H9 (cell line): Measurements from ENCODE around the gene ELMO2. TPM values are rescaled to one million over a fixed set of nuclear protein-coding genes. Genes with fewer than 3 reads are reported as not detected.

ENCODE experiments used
- DNase-seq: peaks from one replicate; pipeline ENCODE4 v3.0.0-alpha.2; 2017
- H2AFZ ChIP-seq: one replicate; pipeline ENCODE4 v1.6.1; 2013; ENCODE audit warnings: mild to moderate bottlenecking, low read length, control low read depth, moderate library complexity
- H2AK5ac ChIP-seq: 2 replicates; pipeline ENCODE4 v1.6.1; 2013; ENCODE audit warnings: low read length, control low read depth, mixed read lengths; ENCODE audit not compliant: insufficient read length
- H2BK120ac ChIP-seq: one replicate; pipeline ENCODE4 v1.6.1; 2013; ENCODE audit warnings: low read depth, mild to moderate bottlenecking, low read length, control low read depth, inconsistent platforms; ENCODE audit not compliant: poor library complexity, severe bottlenecking
- H2BK12ac ChIP-seq: 2 replicates; pipeline ENCODE4 v1.6.1; 2013; ENCODE audit warnings: low read length, control low read depth, mixed read lengths, low read depth; ENCODE audit not compliant: insufficient read length
- H2BK15ac ChIP-seq: 2 replicates; pipeline ENCODE4 v1.6.1; 2013; ENCODE audit warnings: low read depth, low read length, control low read depth
- H2BK20ac ChIP-seq: one replicate; pipeline ENCODE4 v1.6.1; 2013; ENCODE audit warnings: low read depth, mild to moderate bottlenecking, low read length, control low read depth, inconsistent platforms; ENCODE audit not compliant: poor library complexity, severe bottlenecking
- H2BK5ac ChIP-seq: 2 replicates; pipeline ENCODE4 v1.6.1; 2013; ENCODE audit warnings: low read length, control low read depth, mixed read lengths; ENCODE audit not compliant: insufficient read length
- H3K14ac ChIP-seq: 2 replicates; pipeline ENCODE4 v1.6.1; 2013; ENCODE audit warnings: low read length, control low read depth; ENCODE audit not compliant: insufficient read depth
- H3K18ac ChIP-seq: 2 replicates; pipeline ENCODE4 v1.6.1; 2013; ENCODE audit warnings: low read depth, mild to moderate bottlenecking, mixed read lengths, low read length, control low read depth; ENCODE audit not compliant: insufficient read length
- H3K23ac ChIP-seq: 2 replicates; pipeline ENCODE4 v1.6.1; 2013; ENCODE audit warnings: low read length, control low read depth, mixed read lengths, low read depth; ENCODE audit not compliant: insufficient read length
- H3K23me2 ChIP-seq: 2 replicates; pipeline ENCODE4 v1.6.1; 2013; ENCODE audit warnings: low read depth, mild to moderate bottlenecking, mixed read lengths, low read length, control low read depth; ENCODE audit not compliant: insufficient read length, poor library complexity, severe bottlenecking
- H3K27ac ChIP-seq: 2 replicates; pipeline ENCODE4 v1.5.1; 2013; ENCODE audit warnings: low read length, control low read depth, mixed read lengths, low read depth; ENCODE audit not compliant: insufficient read length
- H3K27me3 ChIP-seq: 2 replicates; pipeline ENCODE4 v1.6.1; 2013; ENCODE audit warnings: low read length, control low read depth, inconsistent platforms; ENCODE audit not compliant: insufficient read depth
- H3K4ac ChIP-seq: 2 replicates; pipeline ENCODE4 v1.6.1; 2013; ENCODE audit warnings: low read depth, mild to moderate bottlenecking, control low read depth, inconsistent platforms, low read length, moderate library complexity
- H3K4me1 ChIP-seq: 2 replicates; pipeline ENCODE4 v1.6.1; 2013; ENCODE audit warnings: low read length, control low read depth, inconsistent platforms; ENCODE audit not compliant: insufficient read depth
- H3K4me2 ChIP-seq: 2 replicates; pipeline ENCODE4 v1.6.1; 2013; ENCODE audit warnings: low read length, control low read depth, mixed read lengths; ENCODE audit not compliant: insufficient read length, insufficient read depth
- H3K56ac ChIP-seq: 2 replicates; pipeline ENCODE4 v1.6.1; 2013; ENCODE audit warnings: low read depth, mild to moderate bottlenecking, mixed read lengths, low read length, control low read depth; ENCODE audit not compliant: insufficient read length
- H3K79me1 ChIP-seq: 2 replicates; pipeline ENCODE4 v1.6.1; 2013; ENCODE audit warnings: low read depth, mild to moderate bottlenecking, moderate library complexity, low read length, control low read depth, inconsistent platforms; ENCODE audit not compliant: insufficient read depth, poor library complexity, severe bottlenecking
- H3K79me2 ChIP-seq: 2 replicates; pipeline ENCODE4 v1.6.1; 2013; ENCODE audit warnings: low read length, control low read depth, inconsistent platforms; ENCODE audit not compliant: insufficient read depth
- H3K9ac ChIP-seq: 2 replicates; pipeline ENCODE4 v1.6.1; 2013; ENCODE audit warnings: low read length, control low read depth, mixed read lengths; ENCODE audit not compliant: insufficient read length; ENCODE audit errors: extremely low read depth
- H3K9me3 ChIP-seq: one replicate; pipeline ENCODE4 v1.6.1; 2013; ENCODE audit warnings: low read depth, low read length, inconsistent platforms; ENCODE audit not compliant: control insufficient read depth
- H3T11ph ChIP-seq: one replicate; pipeline ENCODE4 v1.6.1; 2013; ENCODE audit warnings: mild to moderate bottlenecking, low read length, control low read depth, inconsistent platforms
- H4K20me1 ChIP-seq: one replicate; pipeline ENCODE4 v1.6.1; 2013; ENCODE audit not compliant: control insufficient read depth, insufficient read length, insufficient read depth
- H4K5ac ChIP-seq: 2 replicates; pipeline ENCODE4 v1.6.1; 2013; ENCODE audit warnings: low read depth, mild to moderate bottlenecking, mixed read lengths, low read length, control low read depth; ENCODE audit not compliant: insufficient read length
- H4K8ac ChIP-seq: replicated peaks from 2 replicates; pipeline ENCODE4 v1.6.1; 2013; ENCODE audit warnings: low read length, control low read depth, mixed read lengths, low read depth; ENCODE audit not compliant: insufficient read length
- H4K91ac ChIP-seq: 2 replicates; pipeline ENCODE4 v1.6.1; 2013; ENCODE audit warnings: low read depth, mild to moderate bottlenecking, moderate library complexity, mixed read lengths, low read length, control low read depth; ENCODE audit not compliant: insufficient read length
- H3K27ac Mint-ChIP-seq, 3 experiments: 2 replicates in 2 of 3; 3 replicates in 1 of 3; pipeline ENCODE4 v1.8.0; 2020 to 2021; ENCODE audit warnings: mixed read lengths in 3 of 3, mild to moderate bottlenecking in 1 of 3, moderate library complexity in 1 of 3
- H3K27me3 Mint-ChIP-seq: 2 replicates; pipeline ENCODE4 v1.8.0; 2021; ENCODE audit warnings: low read depth, mild to moderate bottlenecking, moderate library complexity, mixed read lengths
- H3K36me3 Mint-ChIP-seq, 3 experiments: 2 replicates in 2 of 3; 3 replicates in 1 of 3; pipeline ENCODE4 v1.8.0; 2020 to 2021; ENCODE audit warnings: low read depth in 3 of 3, mixed read lengths in 3 of 3; ENCODE audit not compliant: insufficient read depth in 1 of 3
- H3K4me1 Mint-ChIP-seq, 2 experiments: 2 replicates each; pipeline ENCODE4 v1.8.0; 2020; ENCODE audit warnings: mixed read lengths in 2 of 2
- H3K4me3 Mint-ChIP-seq, 2 experiments: 2 replicates in 1 of 2; 3 replicates in 1 of 2; pipeline ENCODE4 v1.8.0; 2020 to 2021; ENCODE audit warnings: mild to moderate bottlenecking in 2 of 2, mixed read lengths in 2 of 2, moderate library complexity in 1 of 2
- H3K9me3 Mint-ChIP-seq, 2 experiments: 2 replicates in 1 of 2; 3 replicates in 1 of 2; pipeline ENCODE4 v1.8.0; 2020; ENCODE audit warnings: mild to moderate bottlenecking in 2 of 2, mixed read lengths in 2 of 2, moderate library complexity in 1 of 2
- CTCF ChIP-seq: fragments of 200-600 bp; sonication (generic); conservative IDR thresholded peaks from 3 replicates; pipeline ENCODE4 v1.8.0; 2021; ENCODE audit warnings: antibody characterized with exemption, mild to moderate bottlenecking
- WGBS: extraction: QIAGEN DNeasy Blood & Tissue Kit; methylation state at CpG from one replicate; pipeline ENCODE4 v1.1.7; 2013; ENCODE audit warnings: missing lambda C conversion rate, low lambda C conversion rate, mixed read lengths; ENCODE audit not compliant: insufficient read length; ENCODE audit errors: extremely low coverage; 5-methylcytosine and 5-hydroxymethylcytosine counted together
- total RNA-seq: library from RNA; stranded (reverse); gene quantifications from 2 replicates; pipeline ENCODE4 v1.2.1, GENCODE V29; 2021

ELMO2 gene
- total RNA-seq, 1 experiment from 2014 or later, result 32.5 TPM

GRCh38 chr20:46375771-46376170 is 30.6 kb downstream of the ELMO2 start:
- Histone ChIP-seq H3K23me2 (no peaks in the 10 kb centered on the region), H2AK5ac (no peak overlapping the region), H3K9ac (no peak overlapping the region), H4K20me1 (no peaks in the 10 kb centered on the region), H2BK12ac (no peak overlapping the region), H2AFZ (no peak overlapping the region), H3K4me2 (no peak overlapping the region), H4K8ac (no peak overlapping the region), H3K79me1 (no peaks in the 10 kb centered on the region), H4K5ac (no peak overlapping the region), H4K91ac (no peak overlapping the region), H3K79me2 (no peaks in the 10 kb centered on the region), H2BK20ac (no peak overlapping the region), H3K9me3 (no peaks in the 10 kb centered on the region), H3K27me3 (no peaks in the 10 kb centered on the region; the same call in 1 of the 2 replicates), H3K27ac (no peak overlapping the region), H3K18ac (no peak overlapping the region), H3K56ac (no peak overlapping the region), H3T11ph (no peak overlapping the region), H3K4ac (no peak overlapping the region), H2BK120ac (no peak overlapping the region), H3K14ac (no peak overlapping the region), H2BK5ac (no peak overlapping the region), H3K4me1 (no peaks in the 10 kb centered on the region), H2BK15ac (no peak overlapping the region), H3K23ac (no peak overlapping the region)
- no CpG with 5 or more reads among the region's 5 CpGs for WGBS
- DNase-seq, result no peak
- no peaks in the 10 kb centered on the region for H3K4me1 Mint-ChIP-seq
- H3K4me3 Mint-ChIP-seq, result no peak overlapping the region
- TF ChIP-seq CTCF, result no peak
- peaks cover 27 to 74% (median 66%) of the 10 kb centered on the region in 3 experiments for H3K36me3 Mint-ChIP-seq
- H3K27me3 Mint-ChIP-seq, result no peaks in the 10 kb centered on the region; the same call in 1 of the 2 replicates
- H3K27ac Mint-ChIP-seq, result no peak overlapping the region
- H3K9me3 Mint-ChIP-seq, result no peaks in the 10 kb centered on the region
